NCI-H2107 (cell line): Measurements from ENCODE around the gene ALPK3.

Experiments used
- DNase-seq: peaks from one replicate; lab custom pipeline; 2025; lab: John Stamatoyannopoulos, UW

Gene ALPK3

GRCh38 chr15:84816694-84817465 lies at the start of gene ALPK3:
Gene ALPK3, plus strand, starts transcription at chr15:84817356. Its CDS starts 97 bp downstream, at chr15:84817453.
- no peak for DNase-seq

- no peak for DNase-seq
These were observed 45.1 kb upstream of the ALPK3 start for GRCh38 chr15:84772031-84772430.

- DNase-seq, result no peak
These were observed 44.7 kb upstream of the ALPK3 start for GRCh38 chr15:84772467-84772866.

DNA sequence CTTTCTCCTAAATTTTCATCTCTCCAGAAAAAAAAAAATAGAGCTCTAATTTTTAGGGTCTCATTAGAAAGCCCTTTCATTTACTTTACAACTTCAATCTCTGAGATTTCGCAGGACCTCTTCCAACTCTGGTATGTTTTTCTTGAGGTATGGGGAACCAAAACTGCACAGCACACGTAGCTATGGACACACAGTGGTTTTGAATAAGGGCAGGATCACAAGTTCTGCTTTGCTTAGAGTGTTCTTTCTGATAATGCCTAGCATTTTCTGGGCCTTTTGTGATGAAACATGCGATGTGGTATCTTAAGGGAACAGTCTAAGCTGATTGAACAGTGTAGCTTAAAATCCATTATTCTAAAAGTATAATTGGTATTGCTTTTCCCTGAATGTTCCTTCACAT lies 43.4 kb upstream of the ALPK3 start:
- no peak for DNase-seq

DNA sequence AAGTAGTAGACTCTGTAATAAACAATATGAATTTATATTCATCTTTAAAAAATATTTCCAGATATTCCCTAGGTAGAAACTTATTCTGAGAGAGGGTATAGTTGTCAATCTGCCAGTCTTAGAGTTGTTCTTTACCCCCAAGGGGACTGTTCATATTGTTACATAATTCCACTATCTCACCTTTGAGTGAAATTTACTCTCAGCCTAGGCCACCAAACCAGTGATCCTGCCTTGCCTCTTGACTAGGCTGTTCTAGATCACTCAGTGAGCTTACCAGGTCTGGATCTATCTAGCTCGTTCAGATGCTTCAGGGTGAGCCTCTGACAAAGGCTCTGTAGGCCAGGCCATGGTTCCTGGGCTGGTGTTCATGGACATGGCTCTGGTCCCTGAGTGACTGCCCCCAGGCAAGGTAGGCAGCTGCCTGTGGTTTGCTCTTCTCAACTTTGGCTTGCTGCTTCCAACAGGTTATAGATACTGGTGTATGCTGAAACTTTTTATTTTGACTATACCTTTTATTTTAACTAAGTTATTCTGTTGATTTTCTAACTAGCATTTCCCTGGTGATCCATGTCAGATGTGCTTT lies 41.2 kb upstream of the ALPK3 start:
- no peak for DNase-seq

GRCh38 chr15:84778194-84778593 lies 39.0 kb upstream of the ALPK3 start:
- DNase-seq, result no peak

DNA sequence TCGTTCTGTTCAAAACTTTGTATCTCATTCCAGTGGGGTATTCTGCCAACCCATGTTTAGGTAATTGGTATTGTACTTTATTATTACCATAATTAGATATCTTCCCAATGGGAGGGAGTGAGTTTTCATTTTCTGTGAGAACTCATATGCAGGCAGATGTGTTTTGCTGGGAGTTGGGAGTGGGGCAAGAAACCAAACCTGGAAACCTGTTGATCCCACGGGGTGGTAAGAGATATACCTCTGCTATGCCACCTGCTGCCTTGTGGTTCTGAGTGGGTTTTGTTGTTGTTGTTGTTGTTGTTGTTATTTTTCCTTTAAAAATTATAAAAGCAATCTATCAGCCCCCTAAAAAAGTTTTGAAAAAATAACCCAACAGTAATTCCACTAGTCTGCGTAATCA lies 36.7 kb upstream of the ALPK3 start:
- no peak for DNase-seq

DNA sequence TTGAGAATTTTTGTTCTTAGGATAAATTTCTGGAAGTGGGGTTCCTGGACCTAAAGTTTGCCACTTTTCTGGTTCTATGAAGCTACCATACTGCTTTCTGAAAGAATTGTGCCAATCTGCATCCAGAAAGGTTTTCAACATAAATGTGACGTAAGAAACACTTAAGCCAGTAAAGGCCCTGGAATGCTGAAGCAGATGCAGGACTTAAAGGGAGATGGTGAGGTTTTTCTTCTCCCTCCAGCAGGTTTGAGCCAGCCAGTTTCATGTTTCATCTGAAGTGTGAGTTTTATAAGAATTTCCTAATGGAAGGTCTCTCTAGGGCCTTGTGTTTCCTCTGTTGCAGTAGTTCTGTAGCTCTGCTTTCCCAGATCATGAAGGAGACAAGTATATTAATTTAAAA lies 35.7 kb upstream of the ALPK3 start:
- no peak for DNase-seq

GRCh38 chr15:84782346-84782745 lies 34.8 kb upstream of the ALPK3 start:
- no peak for DNase-seq

DNA sequence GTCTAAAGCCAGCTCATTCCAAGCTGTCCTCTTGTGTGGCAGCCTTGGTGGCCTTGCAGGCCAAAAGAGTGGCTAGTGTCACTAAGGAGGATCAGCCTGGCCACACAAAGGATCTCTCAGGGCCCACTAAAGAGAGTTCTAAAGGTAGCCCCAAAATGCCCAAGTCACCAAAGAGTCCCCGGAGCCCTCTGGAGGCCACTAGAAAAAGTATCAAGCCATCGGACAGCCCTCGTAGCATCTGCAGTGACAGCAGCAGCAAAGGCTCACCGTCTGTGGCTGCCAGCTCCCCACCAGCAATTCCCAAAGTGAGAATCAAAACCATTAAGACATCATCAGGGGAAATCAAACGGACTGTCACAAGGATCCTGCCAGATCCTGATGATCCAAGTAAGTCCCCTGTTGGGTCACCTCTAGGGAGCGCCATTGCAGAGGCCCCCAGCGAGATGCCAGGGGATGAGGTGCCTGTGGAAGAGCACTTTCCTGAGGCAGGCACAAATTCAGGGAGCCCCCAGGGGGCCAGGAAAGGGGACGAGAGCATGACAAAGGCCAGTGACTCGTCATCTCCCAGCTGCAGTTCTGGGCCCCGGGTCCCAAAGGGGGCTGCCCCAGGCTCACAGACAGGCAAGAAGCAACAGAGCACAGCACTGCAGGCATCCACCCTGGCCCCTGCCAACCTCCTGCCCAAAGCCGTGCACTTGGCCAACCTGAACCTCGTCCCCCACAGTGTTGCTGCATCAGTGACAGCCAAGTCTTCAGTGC lies 33.5 kb upstream of the ALPK3 start:
- DNase-seq, result no peak

- no peak for DNase-seq
These were observed 32.9 kb upstream of the ALPK3 start for GRCh38 chr15:84784262-84784661.

- DNase-seq, result no peak
These were observed 32.1 kb upstream of the ALPK3 start for GRCh38 chr15:84785053-84785452.

- no peak for DNase-seq
These were observed 28.7 kb upstream of the ALPK3 start for GRCh38 chr15:84788500-84788899.

DNA sequence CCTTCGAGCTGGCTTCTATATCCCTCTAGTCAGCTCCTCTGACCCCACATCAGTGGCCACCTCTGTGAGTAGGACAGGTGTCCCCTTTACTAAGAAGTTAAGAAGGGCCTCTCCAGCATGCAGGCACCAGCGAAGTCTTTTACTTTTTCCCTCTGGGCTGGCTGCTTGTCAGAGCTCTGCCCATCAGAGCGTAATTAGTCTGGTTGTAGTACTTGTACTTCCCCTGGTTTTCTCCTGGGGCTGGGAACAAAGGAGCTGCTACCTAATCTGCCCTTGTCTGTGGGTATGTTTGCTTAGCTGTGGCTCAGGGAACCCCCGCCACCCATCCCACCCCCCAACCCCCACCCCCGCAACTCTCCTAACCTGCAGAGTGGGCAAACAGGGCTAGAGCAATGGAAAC lies 27.4 kb upstream of the ALPK3 start:
- peak; percentile 2 for DNase-seq

DNA sequence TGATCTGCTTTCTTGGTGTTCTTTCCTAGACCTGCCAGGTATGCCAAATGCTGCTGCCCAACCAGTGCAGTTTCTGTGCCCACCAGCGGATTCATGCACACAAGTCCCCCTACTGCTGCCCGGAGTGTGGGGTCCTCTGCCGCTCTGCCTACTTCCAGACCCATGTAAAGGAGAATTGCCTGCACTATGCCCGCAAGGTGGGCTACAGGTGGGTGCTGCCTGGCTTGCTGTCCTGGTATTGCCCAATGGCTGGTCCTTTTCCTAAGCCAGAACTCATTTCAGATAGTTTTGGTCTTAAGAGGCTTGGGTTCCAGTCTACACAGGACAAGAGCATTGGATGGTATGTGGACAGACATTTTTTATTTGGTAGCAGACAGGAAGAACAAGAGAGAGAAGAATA lies 26.5 kb upstream of the ALPK3 start:
- DNase-seq, result no peak

GRCh38 chr15:84791763-84792162 lies 25.4 kb upstream of the ALPK3 start:
- no peak for DNase-seq

DNA sequence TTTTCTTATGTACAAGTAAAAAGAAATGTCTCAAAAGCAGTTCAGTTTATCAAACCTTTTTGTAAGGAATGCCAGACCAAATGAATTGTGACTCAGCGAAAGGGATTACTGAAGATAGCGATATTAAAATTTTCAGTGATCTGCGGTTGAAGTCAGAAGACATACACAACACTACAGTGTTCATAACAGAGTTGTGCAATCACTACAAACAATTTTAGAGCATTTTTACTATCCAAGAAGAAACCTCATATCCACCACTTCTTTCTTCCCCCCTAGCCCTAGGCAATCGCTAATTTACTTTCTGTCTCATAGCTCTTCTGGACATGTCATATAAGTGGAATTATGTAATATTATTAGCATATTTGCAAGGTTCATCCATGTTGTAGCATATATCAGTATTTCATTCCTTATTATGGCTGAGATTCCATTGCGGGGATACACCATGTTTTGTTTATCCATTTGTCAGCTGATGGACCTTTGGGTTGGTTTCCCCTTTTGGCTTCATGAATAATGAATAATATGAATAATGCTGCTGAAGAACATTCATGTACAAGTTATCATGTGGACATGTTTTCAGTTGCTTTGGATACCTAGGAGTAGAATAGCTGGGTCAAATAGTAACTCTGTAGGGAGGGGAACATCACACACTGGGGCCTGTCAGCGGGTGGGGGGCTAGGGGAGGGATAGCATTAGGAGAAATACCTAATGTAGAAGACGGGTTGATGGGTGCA lies 23.6 kb upstream of the ALPK3 start:
- DNase-seq, result no peak

GRCh38 chr15:84794162-84794547 lies 23.0 kb upstream of the ALPK3 start:
- no peak for DNase-seq

GRCh38 chr15:84795186-84795585 lies 22.0 kb upstream of the ALPK3 start:
- no peak for DNase-seq

- DNase-seq, result no peak
These were observed 19.9 kb upstream of the ALPK3 start for GRCh38 chr15:84797212-84797611.

DNA sequence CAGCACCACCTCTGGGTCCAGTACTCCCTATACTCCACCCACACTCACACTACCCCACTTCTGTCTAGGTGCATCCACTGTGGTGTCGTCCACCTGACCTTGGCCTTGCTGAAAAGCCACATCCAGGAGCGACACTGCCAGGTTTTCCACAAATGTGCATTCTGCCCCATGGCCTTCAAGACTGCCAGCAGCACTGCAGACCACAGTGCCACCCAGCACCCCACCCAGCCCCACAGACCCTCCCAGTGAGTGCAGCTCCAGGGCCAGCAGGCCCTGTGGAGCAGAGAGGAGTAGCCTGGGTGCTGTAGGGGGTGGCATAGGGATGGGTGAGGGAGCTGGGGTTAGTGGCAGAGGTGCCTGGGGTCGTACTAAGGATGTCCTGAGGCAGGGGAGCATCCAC lies 19.4 kb upstream of the ALPK3 start:
- DNase-seq, result no peak

- DNase-seq, result no peak
These were observed 18.7 kb upstream of the ALPK3 start for GRCh38 chr15:84798436-84798946.
